ENCODE measurements around the gene ACTR1A.

The ACTR1A gene

DNA sequence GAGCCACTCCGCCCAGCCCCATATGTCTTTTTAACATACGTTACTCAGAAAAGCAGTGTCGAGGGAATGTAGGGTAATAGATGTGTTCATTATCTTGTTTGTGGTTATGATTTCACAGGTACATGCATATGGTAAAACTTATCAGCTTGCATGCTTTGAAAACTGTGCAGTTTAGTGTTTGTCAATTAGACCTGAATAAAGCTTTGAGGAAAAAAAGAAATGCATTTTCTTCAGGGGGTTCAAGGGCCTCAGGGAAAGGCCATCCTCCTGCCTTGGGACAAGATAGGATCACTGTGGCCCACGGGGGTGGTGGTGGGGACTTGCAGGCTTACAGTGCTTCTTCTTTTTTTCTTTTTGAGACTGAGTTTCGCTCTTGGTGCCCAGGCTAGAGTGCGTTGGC is 35.2 kb downstream of the ACTR1A start:
- Histone ChIP-seq H3K4me3 (ENCODE audit: low read depth, low read length) (no peak overlapping the region), H3K9me3 (ENCODE audit: control insufficient read depth, low read length) (no peaks in the 10 kb centered on the region), H3K4me1 (peaks cover 9% of the 10 kb centered on the region), H3K9ac (no peak overlapping the region), H2AFZ (no peak overlapping the region), H3K36me3 (ENCODE audit: control insufficient read depth, insufficient read depth, low read length) (no peaks in the 10 kb centered on the region), H3K27me3 (ENCODE audit: control insufficient read depth, insufficient read depth, low read length) (no peaks in the 10 kb centered on the region), H3K79me2 (no peaks in the 10 kb centered on the region), H3K27ac (no peak overlapping the region), H3K4me2 (ENCODE audit: low read length) (no peak overlapping the region)
- TF ChIP-seq, protein P1, sequence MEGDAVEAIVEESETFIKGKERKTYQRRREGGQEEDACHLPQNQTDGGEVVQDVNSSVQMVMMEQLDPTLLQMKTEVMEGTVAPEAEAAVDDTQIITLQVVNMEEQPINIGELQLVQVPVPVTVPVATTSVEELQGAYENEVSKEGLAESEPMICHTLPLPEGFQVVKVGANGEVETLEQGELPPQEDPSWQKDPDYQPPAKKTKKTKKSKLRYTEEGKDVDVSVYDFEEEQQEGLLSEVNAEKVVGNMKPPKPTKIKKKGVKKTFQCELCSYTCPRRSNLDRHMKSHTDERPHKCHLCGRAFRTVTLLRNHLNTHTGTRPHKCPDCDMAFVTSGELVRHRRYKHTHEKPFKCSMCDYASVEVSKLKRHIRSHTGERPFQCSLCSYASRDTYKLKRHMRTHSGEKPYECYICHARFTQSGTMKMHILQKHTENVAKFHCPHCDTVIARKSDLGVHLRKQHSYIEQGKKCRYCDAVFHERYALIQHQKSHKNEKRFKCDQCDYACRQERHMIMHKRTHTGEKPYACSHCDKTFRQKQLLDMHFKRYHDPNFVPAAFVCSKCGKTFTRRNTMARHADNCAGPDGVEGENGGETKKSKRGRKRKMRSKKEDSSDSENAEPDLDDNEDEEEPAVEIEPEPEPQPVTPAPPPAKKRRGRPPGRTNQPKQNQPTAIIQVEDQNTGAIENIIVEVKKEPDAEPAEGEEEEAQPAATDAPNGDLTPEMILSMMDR (IDR thresholded peaks at IDR 0.05): no peak

- H2AFZ ChIP-seq: no peak overlapping the region
- no peaks in the 10 kb centered on the region for H3K36me3 ChIP-seq (ENCODE audit: control insufficient read depth, insufficient read depth, low read length)
- H3K79me2 ChIP-seq: peaks cover 2% of the 10 kb centered on the region
- H3K4me2 ChIP-seq (ENCODE audit: low read length): no peak overlapping the region
- H3K9ac ChIP-seq: no peak overlapping the region
- H3K4me3 ChIP-seq (ENCODE audit: low read depth, low read length): no peak overlapping the region
- TF ChIP-seq, protein P1 (IDR thresholded peaks at IDR 0.05): no peak
- H3K27me3 ChIP-seq (ENCODE audit: control insufficient read depth, insufficient read depth, low read length): no peaks in the 10 kb centered on the region
- no peak overlapping the region for H3K27ac ChIP-seq
- H3K4me1 ChIP-seq: peaks cover 15% of the 10 kb centered on the region
- H3K9me3 ChIP-seq (ENCODE audit: control insufficient read depth, low read length): no peaks in the 10 kb centered on the region
These were observed 37.0 kb downstream of the ACTR1A start for GRCh38 chr10:102465466-102465865.

- Histone ChIP-seq H3K79me2 (peaks cover 2% of the 10 kb centered on the region), H3K4me3 (ENCODE audit: low read depth, low read length) (no peak overlapping the region), H3K9me3 (ENCODE audit: control insufficient read depth, low read length) (no peaks in the 10 kb centered on the region), H3K36me3 (ENCODE audit: control insufficient read depth, insufficient read depth, low read length) (no peaks in the 10 kb centered on the region), H3K27me3 (ENCODE audit: control insufficient read depth, insufficient read depth, low read length) (no peaks in the 10 kb centered on the region), H3K27ac (no peak overlapping the region), H2AFZ (no peak overlapping the region), H3K9ac (no peak overlapping the region), H3K4me1 (peaks cover 15% of the 10 kb centered on the region), H3K4me2 (ENCODE audit: low read length) (no peak overlapping the region)
- TF ChIP-seq, protein P1 (IDR thresholded peaks at IDR 0.05): no peak
These were observed 38.5 kb downstream of the ACTR1A start for GRCh38 chr10:102463983-102464382.

DNA sequence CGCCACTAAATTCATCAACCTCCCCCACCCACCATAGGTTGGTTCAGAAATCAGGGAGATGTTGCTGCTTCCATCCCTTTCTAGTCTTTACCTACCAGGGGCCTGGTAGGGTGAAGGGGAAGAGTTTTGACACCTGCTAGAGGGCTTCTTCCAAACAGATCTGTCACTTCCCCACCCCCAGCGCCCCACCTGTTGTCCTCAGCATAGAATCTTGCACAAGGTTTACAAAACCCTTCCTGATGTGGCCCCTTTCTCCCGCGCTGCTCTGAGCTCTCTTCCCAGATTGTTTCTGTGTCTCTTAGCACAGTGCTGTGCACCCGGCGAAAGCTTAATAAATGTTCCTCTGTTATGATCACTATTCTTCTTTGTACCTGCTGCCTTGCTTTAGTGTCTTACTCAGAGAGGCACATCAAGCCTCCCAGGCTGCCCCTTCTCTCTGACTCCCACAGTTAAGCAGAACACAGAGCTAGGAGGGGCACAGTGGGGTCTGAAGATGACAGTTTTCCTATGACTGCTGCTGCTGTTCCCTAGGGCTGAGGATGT is 39.9 kb downstream of the ACTR1A start:
- Histone ChIP-seq H3K9ac (no peak overlapping the region), H3K4me3 (ENCODE audit: low read depth, low read length) (no peak overlapping the region)

More for the DNA sequence above, 39.9 kb downstream of the ACTR1A start:
- Histone ChIP-seq H3K27me3 (ENCODE audit: control insufficient read depth, insufficient read depth, low read length) (no peaks in the 10 kb centered on the region), H3K4me2 (ENCODE audit: low read length) (no peak overlapping the region), H3K4me1 (peaks cover 15% of the 10 kb centered on the region), H3K27ac (no peak overlapping the region), H2AFZ (peak overlapping the region; percentile 59), H3K9me3 (ENCODE audit: control insufficient read depth, low read length) (no peaks in the 10 kb centered on the region), H3K79me2 (peaks cover 2% of the 10 kb centered on the region), H3K36me3 (ENCODE audit: control insufficient read depth, insufficient read depth, low read length) (no peaks in the 10 kb centered on the region)
- TF ChIP-seq, protein P1 (IDR thresholded peaks at IDR 0.05): no peak
